GM21786 (cell line): ENCODE results near the gene FNDC3A.
"Not testable (repeated sequence)": the region's sequence is repeated elsewhere in the genome, so short reads cannot be mapped to it uniquely, and the experiment has no call there.

Experiments used
- ATAC-seq: cut with Tn5 transposase; IDR thresholded peaks from one replicate; pipeline ENCODE4 v1.9.1; 2021; ENCODE audit not compliant: unreplicated experiment

The FNDC3A gene

GRCh38 chr13:49082653-49083536 lies 107.2 kb downstream of the FNDC3A start:
- ATAC-seq, result peak; percentile 81

GRCh38 chr13:49084961-49085360 lies 109.2 kb downstream of the FNDC3A start:
- no peak for ATAC-seq

GRCh38 chr13:49086722-49087121 lies 111.0 kb downstream of the FNDC3A start:
- no peak for ATAC-seq

GRCh38 chr13:49093376-49093775 lies 117.7 kb downstream of the FNDC3A start:
- ATAC-seq, result no peak

GRCh38 chr13:49097374-49097773 lies 121.7 kb downstream of the FNDC3A start:
- ATAC-seq, result no peak

GRCh38 chr13:49098198-49098597 lies 122.5 kb downstream of the FNDC3A start:
- no peak for ATAC-seq

GRCh38 chr13:49098771-49099512 lies 123.2 kb downstream of the FNDC3A start:
- peak; percentile 64 for ATAC-seq

- ATAC-seq, result no peak
Measured at GRCh38 chr13:49099513-49099877, 123.8 kb downstream of the FNDC3A start.

- no peak for ATAC-seq
Measured at GRCh38 chr13:49100637-49101570, 125.2 kb downstream of the FNDC3A start.

- no peak for ATAC-seq
Measured at GRCh38 chr13:49108196-49108595, 132.5 kb downstream of the FNDC3A start.

GRCh38 chr13:49110122-49110912 lies 134.6 kb downstream of the FNDC3A start:
- ATAC-seq, result peak; percentile 77

- no peak for ATAC-seq
Measured at GRCh38 chr13:49110913-49111170, 135.1 kb downstream of the FNDC3A start.

- no peak for ATAC-seq
Measured at GRCh38 chr13:49112782-49113525, 137.2 kb downstream of the FNDC3A start.

- no peak for ATAC-seq
Measured at GRCh38 chr13:49113526-49114286, 138.0 kb downstream of the FNDC3A start.

GRCh38 chr13:49116873-49117272 lies 141.2 kb downstream of the FNDC3A start:
- no peak for ATAC-seq

GRCh38 chr13:49118455-49118854 lies 142.7 kb downstream of the FNDC3A start:
- not testable (repeated sequence) for ATAC-seq

GRCh38 chr13:49124693-49125304 lies 149.1 kb downstream of the FNDC3A start:
- ATAC-seq, result no peak

- no peak for ATAC-seq
Measured at GRCh38 chr13:49125964-49126524, 150.3 kb downstream of the FNDC3A start.
